ENCODE measurements around the gene BRF1. TPM values are rescaled to one million over a fixed set of nuclear protein-coding genes. Genes with fewer than 3 reads are reported as not detected.
A peak's percentile ranks its signal among the peaks of the same experiment; 100 is the strongest.
"Not testable (repeated sequence)": the region's sequence is repeated elsewhere in the genome, so short reads cannot be mapped to it uniquely, and the experiment has no call there.

Gene BRF1, protein sequence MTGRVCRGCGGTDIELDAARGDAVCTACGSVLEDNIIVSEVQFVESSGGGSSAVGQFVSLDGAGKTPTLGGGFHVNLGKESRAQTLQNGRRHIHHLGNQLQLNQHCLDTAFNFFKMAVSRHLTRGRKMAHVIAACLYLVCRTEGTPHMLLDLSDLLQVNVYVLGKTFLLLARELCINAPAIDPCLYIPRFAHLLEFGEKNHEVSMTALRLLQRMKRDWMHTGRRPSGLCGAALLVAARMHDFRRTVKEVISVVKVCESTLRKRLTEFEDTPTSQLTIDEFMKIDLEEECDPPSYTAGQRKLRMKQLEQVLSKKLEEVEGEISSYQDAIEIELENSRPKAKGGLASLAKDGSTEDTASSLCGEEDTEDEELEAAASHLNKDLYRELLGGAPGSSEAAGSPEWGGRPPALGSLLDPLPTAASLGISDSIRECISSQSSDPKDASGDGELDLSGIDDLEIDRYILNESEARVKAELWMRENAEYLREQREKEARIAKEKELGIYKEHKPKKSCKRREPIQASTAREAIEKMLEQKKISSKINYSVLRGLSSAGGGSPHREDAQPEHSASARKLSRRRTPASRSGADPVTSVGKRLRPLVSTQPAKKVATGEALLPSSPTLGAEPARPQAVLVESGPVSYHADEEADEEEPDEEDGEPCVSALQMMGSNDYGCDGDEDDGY
- 80.5 and 147 TPM in 2 replicates for total RNA-seq
- polyA plus RNA-seq (2012) = 22.4 TPM

DNA sequence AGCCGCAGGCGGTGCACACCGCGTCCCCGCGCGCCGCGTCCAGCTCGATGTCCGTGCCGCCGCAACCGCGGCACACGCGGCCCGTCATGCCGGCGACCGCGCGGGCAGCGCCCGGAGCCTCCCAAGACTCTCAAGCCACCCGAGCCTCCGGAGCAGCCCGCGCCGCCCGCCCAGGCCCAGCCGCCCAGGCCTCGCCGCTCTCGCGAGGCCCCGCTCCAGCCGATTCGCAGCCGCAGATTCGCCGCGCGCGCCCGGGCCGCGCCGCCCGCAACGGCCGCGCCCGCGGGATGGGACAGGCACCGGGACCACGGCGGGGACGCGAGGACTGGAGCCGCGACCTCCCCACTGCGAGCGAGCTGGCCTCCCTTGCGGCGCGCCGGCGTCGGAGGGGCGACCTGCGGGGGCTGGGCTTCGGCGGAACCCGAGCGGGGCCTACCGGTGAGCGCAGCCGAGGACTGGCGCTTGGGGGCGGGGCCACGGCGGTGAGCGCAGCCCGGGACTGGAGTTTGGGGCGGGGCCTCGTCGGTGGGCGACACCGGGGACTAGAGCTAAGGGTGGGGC lies at the start of gene BRF1:
BRF1 (minus strand) TSS at position 460 of the 561 bp plus-strand sequence; CDS start at position 88, 372 bp downstream.
- DNase-seq (ENCODE audit: low read depth) = peak; percentile 93

GRCh38 chr14:105349992-105350391 lies 49.2 kb upstream of the BRF1 start:
- DNase-seq (ENCODE audit: low read depth) = no peak

- no peak for DNase-seq (ENCODE audit: low read depth)
Measured at GRCh38 chr14:105348945-105349699, 48.3 kb upstream of the BRF1 start.

DNA sequence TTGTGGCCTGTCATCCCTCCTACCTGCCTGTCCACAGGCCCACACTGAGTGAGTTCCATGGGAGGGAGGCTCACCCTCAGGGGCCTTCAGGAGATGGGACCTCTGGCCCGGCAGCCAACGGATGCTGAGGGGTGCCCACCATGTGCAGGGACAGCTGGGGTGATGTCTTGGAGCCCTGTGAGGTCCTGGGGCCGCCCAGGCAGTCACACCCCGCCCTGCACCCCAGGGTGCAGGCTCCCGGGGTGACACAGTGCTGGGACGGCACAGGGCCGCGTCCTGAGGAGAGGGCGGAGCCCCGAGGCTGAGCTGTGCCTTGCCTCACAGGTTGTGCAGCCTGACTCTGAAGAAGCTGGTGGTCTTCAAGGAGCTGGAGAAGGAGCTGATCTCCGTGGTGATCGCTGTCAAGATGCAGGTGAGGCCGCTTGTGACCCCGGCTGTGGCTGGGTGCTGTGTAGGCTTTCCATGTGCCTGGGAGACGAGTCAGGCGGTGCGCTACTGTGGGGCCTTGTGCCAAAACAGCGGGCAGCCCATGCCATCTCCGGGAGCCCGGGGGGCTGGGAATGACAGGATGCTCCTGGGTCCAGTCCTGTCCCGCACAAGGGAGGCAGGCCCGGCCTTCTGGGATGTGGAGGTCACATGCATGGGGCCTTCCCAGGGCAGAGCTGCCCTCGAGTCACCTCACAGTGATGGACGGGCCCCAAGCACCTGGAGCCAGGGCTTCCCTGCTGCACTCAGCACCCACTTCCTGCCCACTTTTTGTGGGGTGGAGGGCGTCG lies 47.6 kb upstream of the BRF1 start:
- DNase-seq (ENCODE audit: low read depth) = no peak

- no peak for DNase-seq (ENCODE audit: low read depth)
Measured at GRCh38 chr14:105347587-105347968, 46.8 kb upstream of the BRF1 start.

GRCh38 chr14:105346876-105347586 lies 46.2 kb upstream of the BRF1 start:
- no peak for DNase-seq (ENCODE audit: low read depth)

DNA sequence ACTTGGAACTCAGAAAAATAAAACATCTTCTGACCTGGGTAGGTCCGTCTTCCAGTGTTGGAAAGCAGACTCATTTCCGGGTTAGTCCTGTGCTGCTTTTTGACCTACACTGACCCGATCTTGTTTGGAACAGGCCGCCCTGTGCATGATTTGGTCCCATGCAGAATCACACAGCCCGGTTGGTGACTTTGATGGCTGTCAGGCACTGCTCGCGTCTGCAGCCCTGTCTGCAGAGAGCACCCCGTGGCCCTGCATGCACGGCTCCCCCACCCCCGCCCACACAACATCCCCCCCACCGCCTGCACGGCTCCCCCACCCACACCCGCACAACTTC lies 45.4 kb upstream of the BRF1 start:
- DNase-seq (ENCODE audit: low read depth) = no peak

DNA sequence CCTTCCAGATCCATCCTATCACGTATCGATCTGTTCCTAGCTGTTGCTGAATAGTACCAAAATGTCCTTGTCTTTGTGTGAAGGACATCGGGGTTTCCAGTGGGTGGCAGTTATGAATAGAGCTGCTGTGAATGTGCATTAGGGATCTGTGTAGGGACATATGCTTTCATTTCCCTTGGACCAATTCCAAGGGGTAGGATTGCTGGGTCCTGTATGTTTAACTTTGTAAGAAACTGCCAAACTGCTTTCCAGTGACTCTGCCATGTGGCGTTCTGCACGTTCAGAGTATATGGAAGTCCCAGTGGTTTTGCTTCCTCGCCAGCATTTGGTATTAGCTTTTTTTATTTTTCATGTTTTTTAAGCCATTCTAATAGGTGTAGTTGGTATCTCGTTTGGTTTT lies 42.4 kb upstream of the BRF1 start:
- no peak for DNase-seq (ENCODE audit: low read depth)

DNA sequence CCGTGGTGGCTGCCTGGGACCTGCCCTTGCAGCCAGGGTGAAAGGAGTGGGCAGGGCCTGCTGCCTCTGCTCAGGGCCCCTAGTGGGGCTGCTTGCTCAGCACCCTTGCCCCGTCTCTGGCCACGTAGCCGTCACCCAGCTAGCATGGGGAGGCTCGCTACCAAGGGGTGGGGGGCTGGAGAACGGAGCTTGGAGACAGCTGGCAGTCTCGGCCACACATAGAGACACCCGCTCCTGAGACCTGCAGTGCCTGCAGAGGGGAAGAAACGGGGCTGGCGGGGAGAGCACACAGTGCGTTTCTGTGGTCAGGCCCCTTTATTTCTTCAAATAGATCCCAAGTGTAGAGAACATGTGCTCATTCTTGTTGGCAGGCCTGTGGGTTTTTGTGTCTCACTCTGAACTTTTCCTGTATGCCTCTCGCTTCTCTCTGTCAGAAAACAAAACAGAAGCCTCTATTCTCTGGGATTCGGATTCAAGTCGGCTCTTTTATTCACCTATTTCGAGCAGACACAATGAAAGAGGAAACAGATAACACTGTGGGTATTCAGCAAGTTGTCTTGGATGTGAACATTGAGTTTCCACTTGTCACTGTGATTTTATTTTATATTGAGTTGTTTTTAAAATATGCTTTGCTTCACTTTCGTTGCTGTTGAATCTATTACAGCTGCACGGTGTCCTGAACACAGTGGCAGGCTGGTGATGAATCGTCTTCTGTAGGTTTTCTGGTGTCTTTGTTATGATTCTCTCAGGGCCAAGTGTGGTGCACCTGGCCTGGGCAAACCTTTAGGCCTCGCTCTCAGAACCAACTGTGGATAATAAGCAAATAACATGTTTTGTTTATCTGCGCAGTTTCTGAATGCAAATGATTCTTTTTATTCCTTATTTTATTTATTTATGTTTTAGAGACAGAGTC lies 40.3 kb upstream of the BRF1 start:
- DNase-seq (ENCODE audit: low read depth) = peak; percentile 80

GRCh38 chr14:105337966-105338741 lies 37.4 kb upstream of the BRF1 start:
- peak; percentile 69 for DNase-seq (ENCODE audit: low read depth)

- no peak for DNase-seq (ENCODE audit: low read depth)
Measured at GRCh38 chr14:105337433-105337832, 36.6 kb upstream of the BRF1 start.

DNA sequence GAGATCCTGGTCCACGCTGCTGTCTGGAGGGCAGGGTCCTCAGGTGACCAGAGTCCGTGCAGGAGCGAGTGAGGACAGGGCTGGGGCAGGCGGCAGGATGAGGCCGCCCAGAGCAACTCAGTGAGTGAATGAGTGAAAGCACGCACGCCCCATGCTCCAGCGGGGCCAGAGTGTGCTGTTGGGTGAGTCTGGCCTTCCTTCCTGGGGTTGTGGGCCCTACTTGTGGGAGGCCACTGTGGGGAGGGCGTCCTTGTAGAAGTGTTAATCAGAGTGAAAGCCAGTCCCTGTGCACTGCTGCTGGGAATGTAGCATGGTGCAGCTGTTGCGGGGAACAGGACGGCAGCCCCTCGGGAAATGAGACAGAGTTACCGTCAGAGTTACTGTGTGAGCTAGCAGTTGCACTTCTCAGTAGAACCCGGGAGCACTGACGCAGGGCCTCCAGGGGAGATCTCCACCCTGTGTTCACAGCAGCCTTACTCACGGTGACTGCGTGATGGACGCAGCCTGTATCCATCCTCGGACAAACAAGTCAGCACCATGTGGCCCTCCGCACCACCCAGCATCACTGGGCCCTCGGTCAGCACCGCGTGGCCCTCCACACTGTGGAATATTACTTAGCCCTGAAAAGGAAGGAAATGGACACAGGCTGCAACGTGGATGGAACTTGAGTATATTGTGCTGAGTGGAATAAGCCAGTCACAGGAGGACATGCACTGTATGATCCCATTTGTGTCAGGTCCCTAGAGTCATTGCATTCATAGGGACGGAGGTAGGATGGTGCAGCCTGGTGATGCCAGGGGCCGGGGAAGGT lies 35.9 kb upstream of the BRF1 start:
- peak; percentile 59 for DNase-seq (ENCODE audit: low read depth)

- no peak for DNase-seq (ENCODE audit: low read depth)
Measured at GRCh38 chr14:105335735-105336476, 35.1 kb upstream of the BRF1 start.

DNA sequence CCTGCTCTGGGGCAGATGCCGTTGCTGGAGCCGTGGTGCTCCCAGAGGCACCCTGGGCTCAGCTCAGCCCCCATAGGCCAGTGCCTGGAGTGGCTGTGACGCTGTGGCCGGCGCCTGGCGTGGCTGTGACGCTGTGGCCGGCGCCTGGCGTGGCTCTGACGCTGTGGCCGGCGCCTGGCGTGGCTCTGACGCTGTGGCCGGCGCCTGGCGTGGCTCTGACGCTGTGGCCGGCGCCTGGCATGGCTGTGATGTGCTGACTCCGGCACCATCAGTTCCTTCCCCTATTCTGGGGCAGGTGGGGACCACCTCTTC lies 34.4 kb upstream of the BRF1 start:
- not testable (repeated sequence) for DNase-seq (ENCODE audit: low read depth)

DNA sequence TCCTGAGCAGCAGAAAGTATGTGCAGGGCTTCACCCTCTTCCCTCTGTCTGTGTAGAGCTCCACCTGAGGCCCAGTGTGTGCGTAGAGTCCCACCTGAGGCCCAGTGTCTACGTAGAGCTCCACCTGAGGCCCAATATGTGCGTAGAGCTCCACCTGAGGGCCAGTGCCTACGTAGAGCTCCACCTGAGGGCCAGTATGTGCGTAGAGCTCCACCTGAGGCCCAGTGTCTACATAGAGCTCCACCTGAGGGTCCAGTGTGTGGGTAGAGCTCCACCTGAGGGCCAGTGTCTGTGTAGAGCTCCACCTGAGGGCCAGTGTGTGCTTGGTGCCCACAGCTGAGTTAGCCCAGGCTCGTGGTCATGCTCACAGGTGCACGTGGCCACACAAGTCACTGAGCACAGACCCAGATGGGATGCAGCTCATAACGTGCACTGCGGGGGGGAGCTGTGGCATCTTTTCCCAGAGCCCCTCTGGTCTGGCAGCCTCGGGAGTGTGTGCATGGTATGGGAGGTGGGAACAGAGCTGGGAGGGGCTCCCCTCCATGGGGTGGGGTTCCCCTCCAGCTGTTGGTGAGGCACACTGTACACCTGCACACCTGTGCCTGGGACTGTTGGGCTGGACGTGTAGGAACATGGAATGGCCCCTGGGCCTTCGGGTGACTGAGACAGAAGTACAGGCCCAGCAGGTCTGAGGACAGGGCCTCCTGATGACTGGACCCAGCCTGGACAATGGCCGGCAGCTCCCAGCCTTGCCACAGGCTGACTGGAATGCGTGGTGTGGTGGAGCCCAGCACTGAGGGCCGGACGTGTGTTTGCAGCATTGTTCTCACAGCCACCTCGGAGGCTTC lies 33.8 kb upstream of the BRF1 start:
- DNase-seq (ENCODE audit: low read depth) = peak; percentile 66

Data from myocyte (in vitro differentiated cells).